NB4 (cell line): ENCODE results near the gene PCARE.

Experiments
- CTCF ChIP-seq: IDR thresholded peaks from one replicate; pipeline ENCODE4 v1.5.1; 2012; ENCODE audit warnings: low read depth, low read length
- MAX ChIP-seq: IDR thresholded peaks from 2 replicates; pipeline ENCODE4 v1.6.1; 2011; ENCODE audit warnings: low read depth, low read length
- POLR2A ChIP-seq: IDR thresholded peaks from 2 replicates; pipeline ENCODE4 v1.6.1; 2011; ENCODE audit warnings: mild to moderate bottlenecking; ENCODE audit not compliant: insufficient read length; ENCODE audit errors: extremely low read depth

- TF ChIP-seq CTCF (no peak), MAX (no peak), POLR2A (no peak)
Observed at GRCh38 chr2:29106980-29107388, 32.7 kb upstream of the PCARE start.
